Measurements from ENCODE around the gene GLE1. TPM values are rescaled to one million over a fixed set of nuclear protein-coding genes. Genes with fewer than 3 reads are reported as not detected.

Gene GLE1
- polyA plus RNA-seq (2012; ENCODE audit: insufficient read depth, insufficient read length) = 57.7 TPM

- peak; percentile 86 for DNase-seq (ENCODE audit: low read depth, low spot score)
- H3K4me3 ChIP-seq (ENCODE audit: low read length) = peak within 1 kb of the TSS; percentile 99
Measured at GRCh38 chr9:128504485-128505413, at the start of gene GLE1. GLE1 (plus strand) TSS chr9:128504719; CDS start chr9:128504806, 87 bp downstream.

DNA sequence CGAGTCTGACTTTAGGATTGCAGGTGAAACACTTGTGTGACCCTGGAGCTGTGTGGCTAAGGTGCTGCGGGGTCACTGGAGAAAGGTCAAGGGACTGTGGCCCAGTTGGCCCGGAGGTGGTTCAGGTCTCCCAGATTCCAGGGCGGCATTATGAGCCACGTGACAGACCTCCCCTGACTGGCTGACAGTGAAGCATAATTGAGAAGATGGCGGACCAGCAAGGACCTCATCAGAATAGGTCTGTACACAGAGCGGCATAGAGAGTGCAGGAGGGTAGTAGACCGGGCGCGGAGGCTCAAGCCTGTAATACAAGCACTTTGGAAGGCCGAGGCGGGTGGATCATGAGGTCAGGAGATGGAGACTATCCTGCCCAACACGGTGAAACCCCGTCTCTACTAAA lies 49.5 kb upstream of the GLE1 start:
- H3K4me3 ChIP-seq (ENCODE audit: low read length) = no peak overlapping the region
- DNase-seq (ENCODE audit: low read depth, low spot score) = no peak

DNA sequence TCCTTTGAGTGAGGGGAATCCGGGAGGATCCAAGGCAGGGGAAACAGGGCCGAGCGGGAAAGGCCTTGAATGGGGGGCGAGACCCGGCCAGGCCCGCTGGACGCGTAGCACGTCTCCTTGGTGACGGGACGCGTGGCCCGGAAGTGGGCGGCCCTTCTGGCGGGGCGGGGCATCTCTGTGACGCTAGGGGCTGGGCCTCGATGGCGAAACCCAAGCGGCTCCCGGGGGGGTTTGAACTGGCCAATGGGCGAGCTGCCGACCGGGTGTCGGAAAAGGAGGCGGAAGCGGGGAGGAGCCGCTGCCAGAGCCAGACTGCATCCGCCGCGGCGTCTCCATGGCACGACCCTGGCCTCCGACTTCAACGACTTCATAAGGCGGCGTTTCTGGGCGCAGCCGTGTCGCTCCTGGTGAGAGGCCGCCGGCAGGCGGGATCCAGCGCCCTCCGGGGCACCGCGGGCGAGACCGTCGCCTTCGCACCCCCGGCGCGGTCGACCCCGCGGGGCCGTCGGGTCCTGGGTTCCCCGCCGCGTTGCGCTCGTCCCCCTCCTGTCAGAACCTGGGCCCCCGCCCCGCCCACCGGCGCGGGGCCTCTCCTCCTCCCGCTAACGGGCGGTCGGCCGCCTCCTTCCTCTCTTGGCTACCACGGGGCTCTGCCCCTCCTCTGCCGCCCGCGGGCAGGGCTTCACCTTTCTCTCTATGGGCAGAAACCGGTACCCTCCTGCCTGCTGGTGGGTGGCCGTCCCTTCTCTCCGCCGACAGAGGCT lies 48.5 kb upstream of the GLE1 start, which contains the start of gene ODF2:
ODF2 (plus strand) TSS at position 158 of the 764 bp plus-strand sequence; CDS start at position 244, 86 bp downstream.
- peak; percentile 95 for DNase-seq (ENCODE audit: low read depth, low spot score)
- H3K4me3 ChIP-seq (ENCODE audit: low read length) = peak within 1 kb of the TSS; percentile 84

- DNase-seq (ENCODE audit: low read depth, low spot score) = peak; percentile 50
- peak overlapping the region; percentile 84 for H3K4me3 ChIP-seq (ENCODE audit: low read length)
Measured at GRCh38 chr9:128456613-128457061, 47.9 kb upstream of the GLE1 start.

DNA sequence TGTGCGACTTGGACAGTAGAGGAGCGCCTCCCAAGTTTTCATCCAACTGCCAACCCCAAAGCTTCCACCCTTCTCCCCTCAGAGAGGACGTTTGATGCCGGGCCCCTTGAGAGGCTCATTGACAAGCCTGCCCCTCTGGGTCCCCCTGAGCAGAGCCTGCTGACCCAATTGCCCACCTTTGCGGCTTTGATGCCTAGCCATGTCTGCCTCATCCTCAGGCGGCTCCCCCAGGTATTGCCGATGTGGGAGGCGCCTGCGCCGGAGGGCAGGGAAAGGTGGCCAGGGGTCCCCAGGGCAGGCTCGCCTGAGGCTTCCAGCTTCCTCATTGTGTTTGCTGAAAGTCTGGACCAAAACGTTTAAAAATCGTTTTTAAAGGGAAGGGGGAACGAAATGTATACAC lies 47.3 kb upstream of the GLE1 start:
- no peak for DNase-seq (ENCODE audit: low read depth, low spot score)
- H3K4me3 ChIP-seq (ENCODE audit: low read length) = peak overlapping the region; percentile 84

GRCh38 chr9:128459011-128459410 lies 45.5 kb upstream of the GLE1 start:
- no peak overlapping the region for H3K4me3 ChIP-seq (ENCODE audit: low read length)
- no peak for DNase-seq (ENCODE audit: low read depth, low spot score)

- no peak overlapping the region for H3K4me3 ChIP-seq (ENCODE audit: low read length)
- DNase-seq (ENCODE audit: low read depth, low spot score) = no peak
Measured at GRCh38 chr9:128469070-128469469, 35.4 kb upstream of the GLE1 start.

DNA sequence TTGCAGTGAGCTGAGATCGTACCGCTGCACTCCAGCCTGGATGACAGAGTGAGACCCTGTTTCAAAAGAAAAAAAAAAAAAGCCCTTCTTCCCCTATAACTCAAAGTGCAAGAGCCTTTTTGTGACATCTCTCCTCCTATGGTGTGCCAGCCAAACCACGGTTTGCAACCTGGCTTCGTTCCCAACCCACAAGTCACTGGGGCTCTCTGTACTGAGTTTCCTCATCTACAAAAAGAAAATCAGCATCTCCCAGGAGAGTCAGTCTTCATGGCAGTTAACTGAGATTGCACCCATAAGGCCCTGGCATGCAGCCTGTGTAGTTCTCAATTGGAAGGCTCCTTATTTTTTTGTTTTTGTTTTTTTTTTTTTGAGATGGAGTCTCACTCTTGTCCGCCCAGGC lies 34.0 kb upstream of the GLE1 start:
- no peak overlapping the region for H3K4me3 ChIP-seq (ENCODE audit: low read length)
- DNase-seq (ENCODE audit: low read depth, low spot score) = peak; percentile 92

- no peak for DNase-seq (ENCODE audit: low read depth, low spot score)
- no peak overlapping the region for H3K4me3 ChIP-seq (ENCODE audit: low read length)
Measured at GRCh38 chr9:128473104-128473503, 31.4 kb upstream of the GLE1 start.

- H3K4me3 ChIP-seq (ENCODE audit: low read length) = no peak overlapping the region
- DNase-seq (ENCODE audit: low read depth, low spot score) = no peak
Measured at GRCh38 chr9:128475867-128476266, 28.7 kb upstream of the GLE1 start.

DNA sequence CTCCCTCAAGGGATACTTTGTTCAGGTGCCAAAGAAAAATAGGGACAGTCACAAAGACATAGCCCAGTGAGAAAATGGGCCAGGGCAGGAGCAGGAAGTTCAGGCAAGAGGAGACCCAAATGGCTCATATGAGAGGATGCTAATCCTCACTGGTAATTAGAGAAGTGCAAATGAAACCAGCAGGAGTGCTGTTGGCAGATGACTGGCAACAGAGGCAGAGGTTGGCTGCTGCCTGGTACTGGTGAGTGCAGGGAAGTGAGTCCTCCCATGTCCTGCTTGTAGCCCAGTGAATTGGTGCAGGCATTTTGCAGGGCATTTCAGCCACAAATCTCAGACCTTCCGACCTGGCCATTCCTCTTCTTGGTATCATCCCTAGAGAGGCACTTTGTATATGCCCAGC lies 25.3 kb upstream of the GLE1 start:
- no peak for DNase-seq (ENCODE audit: low read depth, low spot score)
- no peak overlapping the region for H3K4me3 ChIP-seq (ENCODE audit: low read length)

GRCh38 chr9:128481561-128481960 lies 23.0 kb upstream of the GLE1 start:
- no peak overlapping the region for H3K4me3 ChIP-seq (ENCODE audit: low read length)
- DNase-seq (ENCODE audit: low read depth, low spot score) = no peak

DNA sequence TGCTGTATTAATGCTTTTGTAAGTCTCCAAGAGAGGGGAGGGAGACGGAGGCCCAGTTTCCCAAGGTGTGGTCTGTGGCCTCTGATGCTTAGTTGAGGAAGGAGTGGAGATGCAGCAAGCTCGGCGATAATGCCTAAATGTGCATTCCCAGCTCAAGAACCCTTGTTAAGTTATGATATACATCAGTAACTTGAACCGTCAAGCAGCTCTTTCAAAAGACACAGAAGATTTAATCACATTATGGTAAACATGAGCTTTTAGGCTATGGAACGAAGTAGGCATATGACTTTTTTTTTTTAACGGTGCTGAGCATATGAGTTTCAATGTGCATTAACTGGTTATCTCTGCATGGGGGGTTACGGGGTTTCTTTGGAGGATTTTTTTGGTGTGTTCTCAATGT lies 22.3 kb upstream of the GLE1 start:
- DNase-seq (ENCODE audit: low read depth, low spot score) = no peak
- no peak overlapping the region for H3K4me3 ChIP-seq (ENCODE audit: low read length)

- no peak for DNase-seq (ENCODE audit: low read depth, low spot score)
Measured at GRCh38 chr9:128484686-128485413, 19.7 kb upstream of the GLE1 start.

GRCh38 chr9:128485414-128485855 lies 19.1 kb upstream of the GLE1 start:
- no peak for DNase-seq (ENCODE audit: low read depth, low spot score)
- no peak overlapping the region for H3K4me3 ChIP-seq (ENCODE audit: low read length)

More at GRCh38 chr9:128484686-128485413, 19.7 kb upstream of the GLE1 start:
- no peak overlapping the region for H3K4me3 ChIP-seq (ENCODE audit: low read length)

GRCh38 chr9:128486201-128486600 lies 18.3 kb upstream of the GLE1 start:
- DNase-seq (ENCODE audit: low read depth, low spot score) = no peak
- H3K4me3 ChIP-seq (ENCODE audit: low read length) = no peak overlapping the region

DNA sequence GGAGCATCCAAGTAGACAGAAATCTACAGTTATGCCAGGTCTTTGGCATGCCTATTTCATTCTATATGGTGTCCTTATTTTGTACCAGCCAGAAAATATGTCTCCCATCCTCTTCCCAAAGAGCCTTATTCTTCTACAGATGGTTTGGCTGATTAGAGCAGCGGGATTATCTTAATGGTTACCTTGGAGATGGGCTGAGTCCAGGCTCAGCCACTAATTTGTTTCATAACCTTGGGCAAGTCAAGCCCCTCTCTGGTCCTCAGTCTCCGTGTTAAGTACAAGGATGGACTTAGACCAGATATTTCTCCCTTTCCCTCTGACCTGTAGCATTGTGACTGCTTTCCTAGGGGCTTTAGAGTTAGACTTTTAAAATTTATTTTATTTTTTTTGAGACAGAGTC lies 11.1 kb upstream of the GLE1 start:
- DNase-seq (ENCODE audit: low read depth, low spot score) = no peak
- no peak overlapping the region for H3K4me3 ChIP-seq (ENCODE audit: low read length)

GRCh38 chr9:128494108-128494745 lies 10.3 kb upstream of the GLE1 start:
- DNase-seq (ENCODE audit: low read depth, low spot score) = no peak
- no peak overlapping the region for H3K4me3 ChIP-seq (ENCODE audit: low read length)

DNA sequence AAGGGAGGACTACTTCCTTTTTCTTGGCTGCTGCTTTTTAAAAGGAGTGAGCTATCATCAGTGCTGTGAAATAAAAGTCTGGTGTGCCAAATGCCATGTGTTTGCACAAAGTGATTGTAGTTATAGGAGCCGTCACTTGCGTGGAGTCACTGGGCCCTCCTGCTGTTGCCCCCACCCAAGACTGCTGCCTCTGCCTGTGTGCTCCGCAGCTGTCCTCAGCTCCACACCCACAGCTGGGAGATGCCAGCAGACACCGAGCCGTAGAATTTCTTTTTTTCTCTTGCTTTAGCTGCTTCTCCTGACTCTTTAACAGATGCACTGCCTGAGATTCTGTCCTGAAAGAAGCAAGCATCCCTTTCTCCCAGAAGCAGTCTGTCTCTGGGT lies 9.8 kb upstream of the GLE1 start:
- no peak for DNase-seq (ENCODE audit: low read depth, low spot score)

More for the DNA sequence above, 9.8 kb upstream of the GLE1 start:
- no peak overlapping the region for H3K4me3 ChIP-seq (ENCODE audit: low read length)
